Osteoblast (primary cell): ENCODE results near the gene ATP5F1B. TPM values are rescaled to one million over a fixed set of nuclear protein-coding genes. Genes with fewer than 3 reads are reported as not detected.
"Not testable (repeated sequence)": the region's sequence is repeated elsewhere in the genome, so short reads cannot be mapped to it uniquely, and the experiment has no call there.

ENCODE experiments used
- DNase-seq: peaks from one replicate; pipeline ENCODE4 v3.0.0; 2011; ENCODE audit warnings: low spot score, mixed read lengths; ENCODE audit not compliant: insufficient read length; ENCODE audit errors: missing footprints
- H2AFZ ChIP-seq: 2 replicates; pipeline ENCODE4 v1.6.0; 2011; ENCODE audit warnings: mild to moderate bottlenecking, low read length
- H3K27ac ChIP-seq: 2 replicates; pipeline ENCODE4 v1.5.1; 2011; ENCODE audit warnings: mild to moderate bottlenecking, low read depth, low read length, moderate library complexity
- H3K27me3 ChIP-seq: 2 replicates; pipeline ENCODE4 v1.6.0; 2012; ENCODE audit warnings: mild to moderate bottlenecking, control low read depth, inconsistent platforms, low read length, moderate library complexity; ENCODE audit not compliant: insufficient read depth
- H3K36me3 ChIP-seq: 2 replicates; pipeline ENCODE4 v1.5.1; 2011; ENCODE audit warnings: mild to moderate bottlenecking, low read length, control low read depth, moderate library complexity; ENCODE audit not compliant: insufficient read depth
- H3K4me1 ChIP-seq: 2 replicates; pipeline ENCODE4 v1.5.1; 2011; ENCODE audit warnings: mild to moderate bottlenecking, low read length, control low read depth, moderate library complexity; ENCODE audit not compliant: insufficient read depth
- H3K4me2 ChIP-seq: 2 replicates; pipeline ENCODE4 v1.6.0; 2011; ENCODE audit warnings: mild to moderate bottlenecking, low read length; ENCODE audit not compliant: insufficient read depth
- H3K4me3 ChIP-seq: fragments of 200-600 bp; sonication (generic); 3 replicates; pipeline ENCODE4 v1.5.1; 2012; ENCODE audit warnings: mild to moderate bottlenecking, low read length, inconsistent platforms; ENCODE audit not compliant: insufficient read depth
- H3K79me2 ChIP-seq: 2 replicates; pipeline ENCODE4 v1.6.0; 2012; ENCODE audit warnings: mild to moderate bottlenecking, low read length, control low read depth, inconsistent platforms; ENCODE audit not compliant: insufficient read depth
- H3K9me3 ChIP-seq: 2 replicates; pipeline ENCODE4 v1.5.1; 2011; ENCODE audit warnings: low read depth, low read length, control low read depth
- H4K20me1 ChIP-seq: 2 replicates; pipeline ENCODE4 v1.6.0; 2012; ENCODE audit warnings: mild to moderate bottlenecking, low read length, control low read depth; ENCODE audit not compliant: insufficient read depth
- total RNA-seq: library from RNA; depleted of rRNA; stranded (reverse); fragments of >200 nt; gene quantifications from 2 replicates; pipeline ENCODE4 v1.2.3, GENCODE V29; 2012
- TF ChIP-seq, protein P1 (sequence below): IDR thresholded peaks from 2 replicates; pipeline ENCODE4 v1.5.1; 2011; ENCODE audit warnings: mild to moderate bottlenecking, low read depth, low read length, moderate library complexity; ENCODE audit errors: extremely low read depth

The ATP5F1B gene
- total RNA-seq, 1 donor: 308 TPM

DNA sequence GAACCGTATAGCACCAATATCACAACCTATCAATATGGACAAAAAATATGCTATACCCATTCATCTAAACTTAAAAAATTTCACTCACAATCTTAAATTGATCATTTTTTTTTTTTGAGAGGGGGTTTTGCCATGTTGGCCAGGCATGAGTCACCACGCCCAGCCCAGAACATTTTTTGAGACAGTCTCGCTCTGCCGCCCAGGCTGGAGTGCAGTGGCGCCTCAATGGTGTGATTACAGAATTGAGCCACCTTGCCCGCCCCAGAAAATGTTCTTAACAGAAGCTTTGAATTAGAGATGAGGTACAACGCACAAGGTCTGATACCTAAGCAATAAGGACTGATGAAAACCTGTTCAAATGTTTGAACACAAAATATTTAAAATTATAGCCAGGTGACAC, 15.8 kb upstream of the ATP5F1B start:
- DNase-seq: no peak
- H3K36me3 ChIP-seq: peaks cover 29% of the 10 kb centered on the region
- H3K27ac ChIP-seq: no peak overlapping the region
- peaks cover 3% of the 10 kb centered on the region for H3K79me2 ChIP-seq
- no peaks in the 10 kb centered on the region for H3K27me3 ChIP-seq
- H3K4me1 ChIP-seq: no peaks in the 10 kb centered on the region
- TF ChIP-seq, protein P1, sequence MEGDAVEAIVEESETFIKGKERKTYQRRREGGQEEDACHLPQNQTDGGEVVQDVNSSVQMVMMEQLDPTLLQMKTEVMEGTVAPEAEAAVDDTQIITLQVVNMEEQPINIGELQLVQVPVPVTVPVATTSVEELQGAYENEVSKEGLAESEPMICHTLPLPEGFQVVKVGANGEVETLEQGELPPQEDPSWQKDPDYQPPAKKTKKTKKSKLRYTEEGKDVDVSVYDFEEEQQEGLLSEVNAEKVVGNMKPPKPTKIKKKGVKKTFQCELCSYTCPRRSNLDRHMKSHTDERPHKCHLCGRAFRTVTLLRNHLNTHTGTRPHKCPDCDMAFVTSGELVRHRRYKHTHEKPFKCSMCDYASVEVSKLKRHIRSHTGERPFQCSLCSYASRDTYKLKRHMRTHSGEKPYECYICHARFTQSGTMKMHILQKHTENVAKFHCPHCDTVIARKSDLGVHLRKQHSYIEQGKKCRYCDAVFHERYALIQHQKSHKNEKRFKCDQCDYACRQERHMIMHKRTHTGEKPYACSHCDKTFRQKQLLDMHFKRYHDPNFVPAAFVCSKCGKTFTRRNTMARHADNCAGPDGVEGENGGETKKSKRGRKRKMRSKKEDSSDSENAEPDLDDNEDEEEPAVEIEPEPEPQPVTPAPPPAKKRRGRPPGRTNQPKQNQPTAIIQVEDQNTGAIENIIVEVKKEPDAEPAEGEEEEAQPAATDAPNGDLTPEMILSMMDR: no peak
- H3K4me2 ChIP-seq: no peak overlapping the region
- H3K9me3 ChIP-seq: no peaks in the 10 kb centered on the region
- H4K20me1 ChIP-seq: no peaks in the 10 kb centered on the region
- H3K4me3 ChIP-seq: no peak overlapping the region
- H2AFZ ChIP-seq: no peak overlapping the region

DNA sequence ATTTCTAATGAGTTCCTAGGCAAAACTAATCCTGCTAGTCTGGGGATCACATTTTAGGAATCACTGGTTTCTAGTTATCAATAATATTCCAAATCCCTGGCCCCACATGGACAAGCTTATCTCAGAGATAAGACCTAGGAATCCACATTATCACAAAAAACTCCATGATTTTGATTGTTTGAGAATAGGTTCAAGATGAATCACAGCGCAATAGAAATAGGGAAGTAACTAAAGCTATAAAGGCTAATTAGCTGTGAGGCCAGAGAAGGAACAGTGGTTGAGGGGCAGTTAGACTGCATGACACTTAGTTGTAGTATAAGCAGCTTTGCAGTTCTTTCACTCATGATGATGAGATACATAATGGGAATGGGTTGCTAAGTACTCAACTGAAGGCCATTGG, 13.1 kb upstream of the ATP5F1B start:
- no peaks in the 10 kb centered on the region for H3K27me3 ChIP-seq
- TF ChIP-seq, protein P1: no peak
- no peaks in the 10 kb centered on the region for H3K79me2 ChIP-seq
- H3K4me3 ChIP-seq: no peak overlapping the region
- peaks cover 5% of the 10 kb centered on the region for H3K36me3 ChIP-seq
- no peaks in the 10 kb centered on the region for H4K20me1 ChIP-seq
- H3K27ac ChIP-seq: no peak overlapping the region
- H3K4me2 ChIP-seq: no peak overlapping the region
- no peaks in the 10 kb centered on the region for H3K4me1 ChIP-seq
- H2AFZ ChIP-seq: no peak overlapping the region
- H3K9me3 ChIP-seq: no peaks in the 10 kb centered on the region
- no peak for DNase-seq

DNA sequence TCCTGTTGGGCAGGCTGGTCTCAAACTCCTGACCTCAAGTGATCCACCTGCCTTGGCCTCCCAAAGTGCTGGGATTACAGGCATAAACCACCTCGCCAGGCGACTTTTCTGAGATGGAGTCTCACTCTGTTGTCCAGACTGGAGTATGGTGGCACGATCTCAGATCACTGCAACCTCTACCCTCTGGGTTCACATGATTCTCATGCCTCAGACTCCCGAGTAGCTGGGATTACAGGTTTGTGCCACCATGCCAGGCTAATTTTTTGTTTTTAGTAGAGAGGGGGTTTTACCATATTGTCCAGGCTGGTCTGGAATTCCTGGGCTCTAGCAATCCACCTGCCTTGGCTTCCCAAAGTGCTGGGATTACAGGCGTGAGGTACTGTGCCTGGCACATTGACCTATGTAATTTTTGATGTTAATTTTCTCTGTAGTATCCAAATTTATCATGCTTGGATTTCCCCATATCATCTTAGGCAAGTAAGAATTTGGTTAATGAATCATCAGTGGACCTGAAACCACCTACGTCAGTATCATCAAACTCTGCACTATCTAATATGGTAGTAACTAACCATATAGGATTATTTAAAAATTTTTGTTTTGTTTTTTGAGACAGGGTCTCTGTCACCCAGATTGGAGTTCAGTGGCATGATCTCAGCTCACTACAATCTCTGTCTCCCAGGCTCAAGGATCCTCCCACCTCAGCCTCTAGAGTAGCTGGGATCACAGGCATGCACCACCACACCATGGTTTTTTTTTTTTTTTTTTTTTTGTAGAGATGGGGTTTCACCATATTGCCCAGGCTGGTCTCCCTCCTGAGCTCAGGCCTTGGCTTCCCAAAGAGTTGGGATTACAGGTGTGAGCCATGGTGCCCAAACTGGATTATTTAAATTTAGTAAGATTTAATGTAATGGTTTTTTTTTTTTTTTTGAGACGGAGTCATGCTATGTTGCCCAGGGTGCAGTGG, 11.9 kb upstream of the ATP5F1B start:
- Histone ChIP-seq H3K4me1 (no peaks in the 10 kb centered on the region), H2AFZ (no peak overlapping the region), H3K4me2 (no peak overlapping the region), H3K36me3 (no peaks in the 10 kb centered on the region), H4K20me1 (no peaks in the 10 kb centered on the region), H3K4me3 (no peak overlapping the region), H3K27me3 (no peaks in the 10 kb centered on the region), H3K79me2 (no peaks in the 10 kb centered on the region), H3K9me3 (no peaks in the 10 kb centered on the region), H3K27ac (no peak overlapping the region)
- no peak for DNase-seq
- TF ChIP-seq, protein P1: no peak

DNA sequence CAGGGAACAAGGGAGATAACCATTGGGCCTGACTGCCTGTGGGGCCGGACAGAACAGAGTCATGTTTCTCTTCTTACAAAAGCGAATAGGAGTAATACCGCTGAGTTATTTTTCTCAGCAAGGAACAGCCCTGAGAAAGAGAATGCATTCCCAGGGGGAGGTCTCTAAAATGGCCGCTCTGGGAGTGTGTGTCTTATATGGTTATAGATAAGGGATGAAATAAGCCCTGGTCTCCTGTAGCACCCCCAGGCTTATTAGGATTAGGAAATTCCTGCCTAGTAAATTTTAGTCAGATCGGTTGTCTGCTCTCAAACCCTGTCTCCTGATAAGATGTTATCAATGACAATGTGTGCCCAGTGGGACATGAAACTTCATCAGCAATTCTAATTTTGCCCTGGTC, 8.0 kb upstream of the ATP5F1B start:
- H3K9me3 ChIP-seq, H4K20me1 ChIP-seq, H3K36me3 ChIP-seq, H3K4me3 ChIP-seq, DNase-seq, H3K27ac ChIP-seq, H2AFZ ChIP-seq, H3K4me2 ChIP-seq, H3K79me2 ChIP-seq, H3K4me1 ChIP-seq, H3K27me3 ChIP-seq: not testable (repeated sequence)

DNA sequence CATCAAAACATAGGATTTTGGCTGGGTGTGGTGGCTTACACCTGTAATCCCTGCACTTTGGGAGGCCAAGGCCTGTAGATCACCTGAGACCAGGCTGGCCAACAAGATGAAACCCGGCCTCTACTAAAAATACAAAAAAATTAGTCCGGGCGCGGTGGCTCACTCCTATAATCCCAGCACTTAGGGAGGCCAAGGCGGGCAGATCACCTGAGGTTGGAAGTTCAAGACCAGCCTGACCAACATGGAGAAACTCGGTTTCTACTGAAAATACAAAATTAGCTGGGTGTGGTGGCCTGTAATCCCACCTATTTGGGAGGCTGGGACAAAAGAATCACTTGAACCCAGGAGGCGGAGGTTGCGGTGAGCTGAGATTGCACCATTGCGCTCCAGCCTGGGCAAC, 2.2 kb upstream of the ATP5F1B start:
- not testable (repeated sequence) for H3K4me3 ChIP-seq, H3K9me3 ChIP-seq, H3K27me3 ChIP-seq, H3K27ac ChIP-seq, H3K4me2 ChIP-seq, DNase-seq, H2AFZ ChIP-seq
- Histone ChIP-seq H3K36me3 (peaks cover 20% of the 10 kb centered on the region), H3K4me1 (peaks cover 15% of the 10 kb centered on the region), H3K79me2 (peaks cover 29% of the 10 kb centered on the region), H4K20me1 (peaks cover 26% of the 10 kb centered on the region)
